Karpas-422 (cell line): ENCODE results near the gene IGF2. TPM values are rescaled to one million over a fixed set of nuclear protein-coding genes. Genes with fewer than 3 reads are reported as not detected.

Source experiments
- DNase-seq: peaks from one replicate; pipeline ENCODE4 v3.0.0-alpha.2; 2015
- H2AFZ ChIP-seq: fragments of 200-600 bp; sonication (generic); 2 replicates; pipeline ENCODE4 v1.6.1; 2014; ENCODE audit warnings: antibody characterized with exemption, low read length, mixed read lengths
- H3K27ac ChIP-seq: fragments of 200-600 bp; sonication (generic); 2 replicates; pipeline ENCODE4 v1.5.1; 2014; ENCODE audit warnings: mild to moderate bottlenecking, low read length, moderate library complexity
- H3K27me3 ChIP-seq: fragments of 200-600 bp; sonication (generic); 2 replicates; pipeline ENCODE4 v1.6.1; 2014; ENCODE audit warnings: low read length, mixed read lengths
- H3K36me3 ChIP-seq: fragments of 200-600 bp; sonication (generic); 2 replicates; pipeline ENCODE4 v1.6.1; 2014; ENCODE audit warnings: low read length, mixed read lengths; ENCODE audit not compliant: insufficient read depth
- H3K4me1 ChIP-seq: fragments of 200-600 bp; sonication (generic); 2 replicates; pipeline ENCODE4 v1.6.1; 2014; ENCODE audit warnings: mild to moderate bottlenecking, low read length, mixed read lengths
- H3K4me2 ChIP-seq: fragments of 200-600 bp; sonication (generic); 2 replicates; pipeline ENCODE4 v1.6.1; 2014; ENCODE audit warnings: low read length, low read depth, mild to moderate bottlenecking; ENCODE audit not compliant: poor library complexity, severe bottlenecking
- H3K4me3 ChIP-seq: fragments of 200-600 bp; sonication (generic); 2 replicates; pipeline ENCODE4 v1.5.1; 2014; ENCODE audit warnings: mild to moderate bottlenecking, antibody characterized with exemption, low read length, mixed read lengths
- H3K79me2 ChIP-seq: fragments of 200-600 bp; sonication (generic); 2 replicates; pipeline ENCODE4 v1.6.1; 2014; ENCODE audit warnings: mild to moderate bottlenecking, low read length, mixed read lengths
- H3K9ac ChIP-seq: fragments of 200-600 bp; sonication (generic); 2 replicates; pipeline ENCODE4 v1.6.0; 2014; ENCODE audit warnings: low read length
- H3K9me2 ChIP-seq: fragments of 200-600 bp; sonication (generic), shearing (Covaris generic); replicated peaks from 2 replicates; pipeline ENCODE4 v1.6.0; 2014; ENCODE audit warnings: mild to moderate bottlenecking, low read length, moderate library complexity; ENCODE audit not compliant: insufficient read depth
- H3K9me3 ChIP-seq: fragments of 300-700, 200-600 bp; sonication (generic); 2 replicates; pipeline ENCODE4 v1.6.1; 2014; ENCODE audit warnings: low read length, mixed read lengths
- H4K20me1 ChIP-seq: fragments of 200-600 bp; sonication (generic); 2 replicates; pipeline ENCODE4 v1.6.1; 2014; ENCODE audit warnings: mild to moderate bottlenecking, antibody characterized with exemption, low read length, low read depth; ENCODE audit not compliant: insufficient read depth
- total RNA-seq: library from RNA; depleted of rRNA; stranded (reverse); fragments of >200 nt; shearing (Covaris generic); gene quantifications from 2 replicates; pipeline ENCODE4 v1.2.3, GENCODE V29; 2014; ENCODE audit warnings: low replicate concordance; rRNA removed

IGF2 gene, protein sequence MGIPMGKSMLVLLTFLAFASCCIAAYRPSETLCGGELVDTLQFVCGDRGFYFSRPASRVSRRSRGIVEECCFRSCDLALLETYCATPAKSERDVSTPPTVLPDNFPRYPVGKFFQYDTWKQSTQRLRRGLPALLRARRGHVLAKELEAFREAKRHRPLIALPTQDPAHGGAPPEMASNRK
- total RNA-seq = not detected in 2 replicates

DNA sequence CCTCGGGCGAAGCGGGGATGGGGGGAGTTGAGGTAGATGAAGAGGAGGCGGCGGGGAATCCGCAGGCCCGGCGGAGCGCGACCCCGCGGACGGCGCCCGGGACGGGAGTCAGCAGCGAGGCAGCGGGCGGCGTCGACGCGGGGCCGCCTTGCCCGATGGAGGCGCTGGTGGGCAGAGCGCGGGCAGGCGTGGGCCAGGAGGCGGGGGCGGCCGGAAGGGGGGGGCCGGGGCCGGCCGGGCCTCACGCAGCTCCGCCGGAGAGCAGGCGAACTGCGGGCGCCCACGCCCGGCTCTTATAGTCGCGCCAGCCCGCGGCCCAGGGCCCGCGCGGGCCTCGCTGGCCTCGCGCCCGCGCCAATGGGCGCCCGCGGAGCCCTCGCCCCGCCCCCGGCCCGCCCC is at the start of gene IGF2:
Gene IGF2, minus strand, starts transcription at position 267 of the 399 bp plus-strand sequence. CDS start 3,866 bp downstream, outside the sequence.
- Histone ChIP-seq H4K20me1 (no peaks in the 10 kb centered on the region), H2AFZ (no peak within 1 kb of the TSS), H3K36me3 (no peaks in the 10 kb centered on the region), H3K9me2 (no peaks in the 10 kb centered on the region), H3K9me3 (no peaks in the 10 kb centered on the region), H3K79me2 (no peaks in the 10 kb centered on the region), H3K4me3 (no peak within 1 kb of the TSS), H3K4me2 (no peak within 1 kb of the TSS), H3K4me1 (no peaks in the 10 kb centered on the region), H3K27me3 (no peaks in the 10 kb centered on the region), H3K9ac (no peak within 1 kb of the TSS), H3K27ac (no peak within 1 kb of the TSS)
- no peak for DNase-seq

DNA sequence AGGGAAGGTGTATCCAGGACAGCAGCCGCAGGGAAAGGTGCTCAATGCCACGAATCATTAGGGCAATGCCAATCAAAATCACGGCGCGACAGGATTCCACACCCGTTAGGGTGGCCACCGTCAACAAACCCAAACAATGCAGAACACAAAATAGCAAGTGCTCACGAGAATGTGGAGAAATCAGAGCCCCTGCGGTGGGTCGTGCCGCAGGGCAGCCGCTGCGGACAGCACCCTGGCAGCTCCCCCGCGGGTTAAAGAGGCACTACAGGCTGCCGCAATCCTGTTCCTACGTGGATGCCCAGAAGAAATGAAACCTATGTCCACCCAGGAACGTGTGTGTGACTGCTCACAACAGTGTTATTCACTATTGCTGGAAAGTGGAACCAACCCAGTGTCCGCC is 49.6 kb upstream of the IGF2 start:
- no peaks in the 10 kb centered on the region for H3K27me3 ChIP-seq

DNA sequence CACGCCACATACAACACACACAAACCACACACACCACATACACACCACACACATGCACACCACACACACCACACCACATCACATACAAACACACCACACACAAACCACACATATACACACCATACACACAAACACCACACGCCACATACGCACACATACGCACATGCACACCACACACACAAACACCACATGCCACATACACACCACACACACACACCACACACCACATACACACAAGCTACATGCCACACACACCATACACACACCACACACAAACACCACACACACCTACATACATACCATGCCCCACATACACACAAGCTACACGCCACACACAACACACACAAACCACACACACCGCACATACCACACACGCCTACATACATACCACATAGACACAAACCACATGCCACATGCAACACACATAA is 48.1 kb upstream of the IGF2 start:
- Histone ChIP-seq H3K27me3 (no peaks in the 10 kb centered on the region), H3K4me2 (no peak overlapping the region), H3K4me1 (no peaks in the 10 kb centered on the region), H3K9me2 (no peaks in the 10 kb centered on the region), H2AFZ (no peak overlapping the region), H3K9ac (no peak overlapping the region), H3K79me2 (no peaks in the 10 kb centered on the region), H3K4me3 (no peak overlapping the region), H3K36me3 (no peaks in the 10 kb centered on the region), H3K27ac (no peak overlapping the region), H3K9me3 (no peaks in the 10 kb centered on the region), H4K20me1 (no peaks in the 10 kb centered on the region)
- no peak for DNase-seq

More for the DNA sequence above, 49.6 kb upstream of the IGF2 start:
- no peak overlapping the region for H3K9ac ChIP-seq
- no peaks in the 10 kb centered on the region for H3K79me2 ChIP-seq
- no peak overlapping the region for H3K4me3 ChIP-seq
- H3K9me2 ChIP-seq = no peaks in the 10 kb centered on the region
- no peak overlapping the region for H3K4me2 ChIP-seq
- no peaks in the 10 kb centered on the region for H3K36me3 ChIP-seq
- no peak overlapping the region for H3K27ac ChIP-seq
- no peaks in the 10 kb centered on the region for H4K20me1 ChIP-seq
- H3K4me1 ChIP-seq = no peaks in the 10 kb centered on the region
- no peak for DNase-seq
- no peak overlapping the region for H2AFZ ChIP-seq
- no peaks in the 10 kb centered on the region for H3K9me3 ChIP-seq

DNA sequence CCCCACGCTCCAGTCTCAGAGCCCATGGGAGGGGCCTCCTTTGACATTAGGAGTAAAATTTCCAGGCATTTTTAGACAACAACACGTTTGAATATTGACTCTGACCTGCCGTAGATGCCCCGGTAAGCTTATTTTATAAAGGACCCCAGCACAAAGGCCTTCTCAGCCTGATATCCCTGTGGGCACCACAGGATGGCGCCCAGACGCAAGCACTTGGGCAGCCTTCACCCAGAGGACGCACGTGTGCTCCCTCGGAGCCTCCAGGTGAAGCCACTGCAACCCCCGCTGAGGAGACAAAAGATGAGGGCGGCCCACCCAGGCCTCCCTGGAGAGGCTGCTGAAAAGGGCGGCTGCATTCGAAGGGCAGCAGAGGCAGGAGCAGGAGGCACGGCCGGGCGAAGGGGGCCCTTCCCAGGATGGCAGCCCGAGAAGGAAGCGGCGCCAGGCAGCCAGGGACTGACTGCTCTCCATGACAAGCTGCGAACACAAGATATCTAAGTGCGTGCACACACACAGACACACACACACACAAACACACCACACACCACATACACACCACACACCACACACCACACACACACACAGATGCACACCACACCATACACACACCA is 47.6 kb upstream of the IGF2 start:
- H3K4me1 ChIP-seq = no peaks in the 10 kb centered on the region
- H2AFZ ChIP-seq = no peak overlapping the region
- H4K20me1 ChIP-seq = no peaks in the 10 kb centered on the region
- H3K9ac ChIP-seq = no peak overlapping the region
- no peaks in the 10 kb centered on the region for H3K9me2 ChIP-seq
- no peaks in the 10 kb centered on the region for H3K27me3 ChIP-seq
- peak; percentile 75 for DNase-seq
- H3K27ac ChIP-seq = no peak overlapping the region
- H3K36me3 ChIP-seq = no peaks in the 10 kb centered on the region
- H3K9me3 ChIP-seq = no peaks in the 10 kb centered on the region
- H3K4me2 ChIP-seq = no peak overlapping the region
- H3K4me3 ChIP-seq = no peak overlapping the region
- H3K79me2 ChIP-seq = no peaks in the 10 kb centered on the region

DNA sequence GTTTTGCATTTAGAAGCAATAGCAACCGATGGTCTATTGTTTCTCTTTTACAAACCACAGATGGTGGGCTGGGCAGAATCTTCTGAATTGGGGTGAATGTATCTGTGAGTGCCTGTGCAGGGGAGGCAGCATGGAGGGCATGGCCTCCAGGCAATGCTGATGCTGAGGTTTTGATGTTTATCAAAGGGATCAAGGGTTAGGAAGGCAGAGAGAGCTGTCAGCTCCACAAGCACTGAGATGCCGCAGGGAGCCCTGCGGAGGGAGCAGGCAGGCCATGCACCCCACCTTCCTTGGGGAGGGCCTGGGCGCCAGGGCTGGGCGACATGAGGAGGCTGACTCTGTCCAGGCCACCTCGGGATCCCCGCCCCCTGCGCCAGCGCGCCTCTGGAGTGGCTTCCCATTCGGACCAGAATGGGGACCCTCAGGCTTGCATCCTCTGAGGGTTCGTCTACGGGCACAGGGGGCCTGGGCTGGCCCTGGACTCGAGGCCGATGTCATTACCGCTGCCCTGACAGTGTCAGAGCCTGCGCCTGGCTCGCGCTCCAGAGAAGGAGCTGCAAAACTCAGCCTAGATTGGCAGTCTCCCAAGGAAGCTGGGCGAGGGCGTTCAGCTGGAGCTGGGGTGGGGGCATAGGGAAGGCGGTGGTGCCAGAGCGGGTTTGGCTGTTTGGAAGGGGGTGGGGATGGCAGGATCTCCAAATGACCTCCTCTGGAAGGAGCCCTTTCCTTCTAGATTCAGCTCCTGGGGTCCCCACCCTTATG is 46.3 kb upstream of the IGF2 start:
- H3K36me3 ChIP-seq = no peaks in the 10 kb centered on the region
- H3K9ac ChIP-seq = no peak overlapping the region
- no peak overlapping the region for H3K4me3 ChIP-seq
- no peaks in the 10 kb centered on the region for H3K9me2 ChIP-seq
- H4K20me1 ChIP-seq = no peaks in the 10 kb centered on the region
- H3K4me2 ChIP-seq = no peak overlapping the region
- no peak overlapping the region for H2AFZ ChIP-seq
- H3K4me1 ChIP-seq = no peaks in the 10 kb centered on the region
- no peaks in the 10 kb centered on the region for H3K27me3 ChIP-seq
- H3K9me3 ChIP-seq = no peaks in the 10 kb centered on the region
- H3K27ac ChIP-seq = no peak overlapping the region
- DNase-seq = no peak
- H3K79me2 ChIP-seq = no peaks in the 10 kb centered on the region

DNA sequence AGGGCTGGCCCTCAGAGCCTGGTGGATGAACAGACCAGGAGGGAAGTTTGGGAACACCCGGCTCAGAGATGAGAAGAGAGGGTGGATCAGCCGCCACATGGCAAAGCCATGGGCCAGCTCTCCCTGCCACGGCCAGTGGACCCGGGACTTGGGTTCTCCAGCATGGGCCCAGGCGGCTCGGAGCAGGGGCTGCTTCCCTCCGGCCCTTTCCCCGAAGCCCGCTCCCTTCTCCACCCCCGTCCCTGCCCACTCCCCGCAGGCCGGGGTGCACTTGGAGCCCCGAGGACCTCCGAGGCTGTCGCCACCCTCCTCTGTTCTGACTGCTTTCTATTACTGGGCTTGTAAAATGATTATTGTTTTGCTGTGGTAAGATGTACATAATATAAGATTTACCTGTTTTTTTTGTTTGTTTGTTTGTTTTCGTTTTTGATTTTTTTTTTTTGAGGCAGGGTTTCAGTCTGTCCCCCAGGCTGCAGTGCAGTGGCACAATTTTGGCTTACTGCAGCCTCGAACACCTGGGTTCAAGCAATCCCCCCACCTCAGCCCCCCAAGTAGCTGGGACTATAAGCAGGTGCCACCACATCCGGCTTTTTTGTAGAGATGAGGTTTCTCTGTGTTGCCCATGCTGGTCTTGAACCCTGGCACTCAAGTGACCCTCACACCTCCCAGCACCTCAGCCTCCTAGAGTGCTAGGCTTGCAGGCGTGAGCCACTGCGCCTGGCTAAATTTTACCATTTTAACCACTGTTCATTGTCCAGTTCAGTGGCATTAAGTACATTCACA is 43.7 kb upstream of the IGF2 start:
- no peaks in the 10 kb centered on the region for H3K9me2 ChIP-seq
- H3K9me3 ChIP-seq = no peaks in the 10 kb centered on the region
- H3K27ac ChIP-seq = no peak overlapping the region
- H2AFZ ChIP-seq = no peak overlapping the region
- H3K36me3 ChIP-seq = no peaks in the 10 kb centered on the region
- no peak overlapping the region for H3K9ac ChIP-seq
- no peak overlapping the region for H3K4me3 ChIP-seq
- no peaks in the 10 kb centered on the region for H3K27me3 ChIP-seq
- no peaks in the 10 kb centered on the region for H3K4me1 ChIP-seq
- no peak for DNase-seq
- H3K4me2 ChIP-seq = no peak overlapping the region
- H4K20me1 ChIP-seq = no peaks in the 10 kb centered on the region
- H3K79me2 ChIP-seq = no peaks in the 10 kb centered on the region

DNA sequence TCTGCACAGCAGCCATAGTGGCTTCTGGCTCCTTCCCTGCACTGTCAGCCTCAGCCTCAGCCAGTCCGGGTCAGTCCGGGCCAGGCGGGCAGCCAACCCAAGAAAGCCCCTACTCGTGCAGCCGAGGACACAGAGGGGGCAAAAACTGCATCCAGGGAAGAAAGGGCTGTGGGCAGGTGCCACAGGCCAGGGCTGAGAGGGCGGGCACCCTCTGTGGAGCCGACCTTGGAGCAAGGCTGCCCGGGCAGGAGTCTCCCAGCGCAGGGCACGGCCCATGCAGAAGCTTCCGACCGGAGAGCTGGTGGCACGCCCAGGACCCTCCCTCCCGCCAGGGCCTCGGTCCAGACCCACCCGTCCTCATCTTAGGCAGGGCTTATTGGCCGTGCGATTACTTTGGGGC is 42.9 kb upstream of the IGF2 start:
- Histone ChIP-seq H3K9ac (no peak overlapping the region), H3K9me3 (no peaks in the 10 kb centered on the region), H3K9me2 (no peaks in the 10 kb centered on the region), H4K20me1 (no peaks in the 10 kb centered on the region), H3K4me3 (no peak overlapping the region), H3K27ac (no peak overlapping the region), H3K4me2 (no peak overlapping the region), H2AFZ (no peak overlapping the region), H3K4me1 (no peaks in the 10 kb centered on the region), H3K79me2 (no peaks in the 10 kb centered on the region), H3K36me3 (no peaks in the 10 kb centered on the region), H3K27me3 (no peaks in the 10 kb centered on the region)
- no peak for DNase-seq
